A673 (cell line): ENCODE measurements around the gene TMEM42. TPM values are rescaled to one million over a fixed set of nuclear protein-coding genes. Genes with fewer than 3 reads are reported as not detected.

Experiments used
- BruUV-seq: library from RNA; stranded (reverse); fragments of 400-500 nt; replicated peaks from 2 replicates; lab custom pipeline; 2021; lab: Mats Ljungman, UMichigan
- CTCF ChIA-PET: fragments of 300-600 bp; sonication (Branson Sonifier 250); formaldehyde crosslinking; loops from one replicate; lab custom pipeline; 2022; ENCODE audit warnings: antibody characterized with exemption; lab: Charles Lee
- POLR2A ChIA-PET: fragments of 300-600 bp; sonication (Branson Sonifier 250); formaldehyde crosslinking; loops from one replicate; lab custom pipeline; 2022; ENCODE audit warnings: antibody characterized with exemption; ENCODE audit not compliant: low non-redundant PET; lab: Charles Lee
- DNase-seq: peaks from one replicate; pipeline ENCODE4 v3.0.0-alpha.2; 2015; ENCODE audit warnings: low spot score
- H3K27ac ChIP-seq: fragments of 200-600 bp; sonication (generic); 2 replicates; pipeline ENCODE4 v1.5.1; 2016; ENCODE audit warnings: mixed run types, low read depth, mild to moderate bottlenecking, mixed read lengths, antibody characterized with exemption, low read length; ENCODE audit not compliant: poor library complexity, severe bottlenecking
- H3K27me3 ChIP-seq: fragments of 200-600 bp; sonication (generic); replicated peaks from 2 replicates; pipeline ENCODE4 v1.6.1; 2017; ENCODE audit warnings: mixed run types, low read depth, mild to moderate bottlenecking, mixed read lengths, antibody characterized with exemption, low read length; ENCODE audit not compliant: insufficient read depth, poor library complexity
- H3K36me3 ChIP-seq: fragments of 200-600 bp; sonication (generic); 2 replicates; pipeline ENCODE4 v1.6.1; 2016; ENCODE audit warnings: mixed run types, mild to moderate bottlenecking, mixed read lengths, antibody characterized with exemption, low read length; ENCODE audit not compliant: insufficient read depth, poor library complexity, severe bottlenecking
- H3K4me1 ChIP-seq: fragments of 200-600 bp; sonication (generic); 2 replicates; pipeline ENCODE4 v1.6.1; 2017; ENCODE audit warnings: mixed run types, mild to moderate bottlenecking, mixed read lengths, antibody characterized with exemption, low read length; ENCODE audit not compliant: insufficient read depth, poor library complexity, severe bottlenecking
- H3K4me3 ChIP-seq: fragments of 200-600 bp; sonication (generic); 2 replicates; pipeline ENCODE4 v1.5.1; 2016; ENCODE audit warnings: low read depth, mixed run types, mild to moderate bottlenecking, mixed read lengths, low read length; ENCODE audit not compliant: poor library complexity, severe bottlenecking
- H3K9me3 ChIP-seq: fragments of 200-600 bp; sonication (generic); 2 replicates; pipeline ENCODE4 v1.6.1; 2016; ENCODE audit warnings: mixed run types, low read depth, mild to moderate bottlenecking, mixed read lengths, antibody characterized with exemption, low read length; ENCODE audit not compliant: poor library complexity, severe bottlenecking
- CTCF ChIP-seq: fragments of 300-800, 200-600 bp; sonication (generic); conservative IDR thresholded peaks from 2 replicates; pipeline ENCODE4 v1.5.1; 2017; ENCODE audit warnings: low read depth, mild to moderate bottlenecking, antibody characterized with exemption, low read length, moderate library complexity, mixed read lengths
- EZH2 ChIP-seq: fragments of 200-600 bp; sonication (generic); IDR thresholded peaks from 2 replicates; pipeline ENCODE4 v1.6.1; 2017; ENCODE audit warnings: borderline replicate concordance, low read depth, mild to moderate bottlenecking, mixed read lengths, antibody characterized with exemption, low read length; ENCODE audit not compliant: poor library complexity, severe bottlenecking
- intact Hi-C: fragments of 100-400 bp; cut with micrococcal nuclease; formaldehyde crosslinking; loops from one replicate; pipeline ENCODE4 v1.10.0; 2022; ENCODE audit not compliant: unreplicated experiment
- total RNA-seq: library from RNA; stranded (reverse); gene quantifications from 2 replicates; pipeline ENCODE4 v1.2.3, GENCODE V29; 2021

The TMEM42 gene
- total RNA-seq, 1 experiment from 2014 or later: 6.5 TPM

GRCh38 chr3:44825264-44825925, 36.3 kb upstream of the TMEM42 start:
- Histone ChIP-seq H3K4me3 (no peak overlapping the region), H3K27ac (no peak overlapping the region), H3K36me3 (peaks cover 36% of the 10 kb centered on the region), H3K4me1 (no peaks in the 10 kb centered on the region), H3K9me3 (no peaks in the 10 kb centered on the region), H3K27me3 (no peaks in the 10 kb centered on the region)
- no peak for TF ChIP-seq CTCF
- no peak for TF ChIP-seq EZH2
- no TSS peak for BruUV-seq
- ChIA-PET CTCF (no interaction called here), POLR2A (no interaction called here)
- intact Hi-C loops: no loop called here
- no peak for DNase-seq

GRCh38 chr3:44827196-44827595, 34.5 kb upstream of the TMEM42 start:
- H3K4me3 ChIP-seq: no peak overlapping the region
- no peaks in the 10 kb centered on the region for H3K27me3 ChIP-seq
- no peaks in the 10 kb centered on the region for H3K4me1 ChIP-seq
- ChIA-PET CTCF (no interaction called here), POLR2A (no interaction called here)
- intact Hi-C loops: no loop called here
- no peak overlapping the region for H3K27ac ChIP-seq
- H3K9me3 ChIP-seq: no peaks in the 10 kb centered on the region
- no peak for TF ChIP-seq EZH2
- no peak for TF ChIP-seq CTCF
- peaks cover 40% of the 10 kb centered on the region for H3K36me3 ChIP-seq
- DNase-seq: no peak
- no TSS peak for BruUV-seq

GRCh38 chr3:44831232-44831631, 30.5 kb upstream of the TMEM42 start:
- no TSS peak for BruUV-seq
- DNase-seq: no peak
- Histone ChIP-seq H3K4me1 (no peaks in the 10 kb centered on the region), H3K27ac (no peak overlapping the region), H3K4me3 (no peak overlapping the region), H3K9me3 (no peaks in the 10 kb centered on the region), H3K36me3 (peaks cover 30% of the 10 kb centered on the region), H3K27me3 (no peaks in the 10 kb centered on the region)
- ChIA-PET POLR2A (no interaction called here), CTCF (no interaction called here)
- intact Hi-C loops: no loop called here
- no peak for TF ChIP-seq EZH2
- no peak for TF ChIP-seq CTCF
